Stimulated activated CD8-positive, alpha-beta memory T cell treated with anti-CD3 and anti-CD28 coated beads, Interleukin-12 subunit alpha, Interleukin-12 subunit beta, amount 100 ng/mL, for 24 hours (primary cell): Measurements from ENCODE around the gene RARS1.
"Not testable (repeated sequence)": the region's sequence is repeated elsewhere in the genome, so short reads cannot be mapped to it uniquely, and the experiment has no call there.

Source experiments
- DNase-seq: peaks from one replicate; pipeline ENCODE4 v3.0.0-alpha.2; 2020; ENCODE audit errors: extremely low read depth

RARS1 gene

GRCh38 chr5:168481330-168481788 lies 4.9 kb upstream of the RARS1 start:
- no peak for DNase-seq

- no peak for DNase-seq
Measured at GRCh38 chr5:168482361-168482760, 3.9 kb upstream of the RARS1 start.

GRCh38 chr5:168489059-168489458 lies 2.8 kb downstream of the RARS1 start:
- no peak for DNase-seq

- no peak for DNase-seq
Measured at GRCh38 chr5:168494057-168494555, 7.8 kb downstream of the RARS1 start.

- DNase-seq: no peak
Measured at GRCh38 chr5:168502563-168503237, 16.4 kb downstream of the RARS1 start.

- no peak for DNase-seq
Measured at GRCh38 chr5:168513861-168514428, 27.7 kb downstream of the RARS1 start.

- no peak for DNase-seq
Measured at GRCh38 chr5:168525856-168526255, 39.6 kb downstream of the RARS1 start.

GRCh38 chr5:168527756-168528295 lies 41.6 kb downstream of the RARS1 start:
- no peak for DNase-seq

GRCh38 chr5:168528521-168529373 lies 42.5 kb downstream of the RARS1 start, which contains the start of gene FBLL1:
Gene FBLL1 (plus strand): TSS chr5:168529305. CDS start chr5:168529505, 200 bp downstream.
- DNase-seq: no peak

GRCh38 chr5:168529374-168530234 lies 43.3 kb downstream of the RARS1 start:
- no peak for DNase-seq

GRCh38 chr5:168530621-168531150 lies 44.4 kb downstream of the RARS1 start:
- DNase-seq: no peak

- DNase-seq: no peak
Measured at GRCh38 chr5:168531191-168531590, 44.9 kb downstream of the RARS1 start.

- no peak for DNase-seq
Measured at GRCh38 chr5:168531987-168532864, 46.0 kb downstream of the RARS1 start.

- DNase-seq: not testable (repeated sequence)
Measured at GRCh38 chr5:168534351-168534750, 48.1 kb downstream of the RARS1 start.

GRCh38 chr5:168537176-168537575 lies 50.9 kb downstream of the RARS1 start:
- no peak for DNase-seq

- DNase-seq: no peak
Measured at GRCh38 chr5:168549554-168549953, 63.3 kb downstream of the RARS1 start.

- no peak for DNase-seq
Measured at GRCh38 chr5:168550656-168551055, 64.4 kb downstream of the RARS1 start.

GRCh38 chr5:168552146-168552545 lies 65.9 kb downstream of the RARS1 start:
- DNase-seq: no peak

- no peak for DNase-seq
Measured at GRCh38 chr5:168553377-168554130, 67.3 kb downstream of the RARS1 start.
